Endodermal cell (in vitro differentiated cells): Measurements from ENCODE around the gene CAPN2. TPM values are rescaled to one million over a fixed set of nuclear protein-coding genes. Genes with fewer than 3 reads are reported as not detected.

Source experiments
- DNase-seq: peaks from one replicate; pipeline ENCODE4 v3.0.0-alpha.2; 2017
- H3K27ac ChIP-seq: 2 replicates; pipeline ENCODE4 v1.5.1; 2013; ENCODE audit warnings: mild to moderate bottlenecking, low read depth, low read length, moderate library complexity
- H3K27me3 ChIP-seq: 2 replicates; pipeline ENCODE4 v1.6.1; 2013; ENCODE audit warnings: mild to moderate bottlenecking, low read length, moderate library complexity; ENCODE audit not compliant: insufficient read depth, control insufficient read depth, poor library complexity, severe bottlenecking
- H3K36me3 ChIP-seq: 2 replicates; pipeline ENCODE4 v1.7.0; 2013; ENCODE audit warnings: mild to moderate bottlenecking, low read length, moderate library complexity; ENCODE audit not compliant: control insufficient read depth, insufficient read depth
- H3K4me1 ChIP-seq: one replicate; pipeline ENCODE4 v1.7.0; 2013; ENCODE audit warnings: low read length; ENCODE audit not compliant: control insufficient read depth, insufficient read depth
- H3K4me3 ChIP-seq: 2 replicates; pipeline ENCODE4 v1.5.1; 2013; ENCODE audit warnings: mild to moderate bottlenecking, low read length, moderate library complexity
- H3K9ac ChIP-seq: 2 replicates; pipeline ENCODE4 v1.6.1; 2013; ENCODE audit warnings: mild to moderate bottlenecking, low read length, moderate library complexity; ENCODE audit not compliant: poor library complexity, severe bottlenecking; ENCODE audit errors: extremely low read depth
- H3K9me3 ChIP-seq: 2 replicates; pipeline ENCODE4 v1.6.1; 2013; ENCODE audit warnings: mild to moderate bottlenecking, low read length, moderate library complexity; ENCODE audit not compliant: control insufficient read depth
- H3K27ac Mint-ChIP-seq: 2 replicates; pipeline ENCODE4 v1.8.0; 2020; ENCODE audit warnings: mixed read lengths
- H3K27me3 Mint-ChIP-seq: 2 replicates; pipeline ENCODE4 v1.8.0; 2021; ENCODE audit warnings: mild to moderate bottlenecking, mixed read lengths; ENCODE audit not compliant: insufficient read depth
- H3K36me3 Mint-ChIP-seq: 2 replicates; pipeline ENCODE4 v1.8.0; 2020; ENCODE audit warnings: low read depth, mixed read lengths
- H3K4me1 Mint-ChIP-seq: 2 replicates; pipeline ENCODE4 v1.8.0; 2020; ENCODE audit warnings: mixed read lengths
- H3K4me3 Mint-ChIP-seq: 2 replicates; pipeline ENCODE4 v1.8.0; 2020; ENCODE audit warnings: mild to moderate bottlenecking, moderate library complexity, mixed read lengths
- H3K9me3 Mint-ChIP-seq: 2 replicates; pipeline ENCODE4 v1.8.0; 2020; ENCODE audit warnings: mild to moderate bottlenecking, mixed read lengths
- WGBS, 2 experiments: methylation state at CpG; one replicate each; pipeline versions ENCODE4 v1.1.5 to v1.1.7; 2013; ENCODE audit warnings: missing lambda C conversion rate in 2 of 2, mixed read lengths in 1 of 2; ENCODE audit not compliant: insufficient coverage in 1 of 2, insufficient read length in 1 of 2; 5-methylcytosine and 5-hydroxymethylcytosine counted together
- total RNA-seq, 2 donors: library from RNA; stranded (reverse); fragmentation: NEBNext Ultra II Directional in 1 of 2; extraction: Animal tissue kit (Norgen Biotek cat#: 25700) in 1 of 2; gene quantifications; 2 replicates in 1 of 2; 3 replicates in 1 of 2; pipeline ENCODE4 v1.2.1, GENCODE V29; 2021
- TF ChIP-seq, protein P1 (sequence below): fragments of 200-600 bp; sonication (generic); conservative IDR thresholded peaks from 2 replicates; pipeline ENCODE4 v1.5.0; 2021; ENCODE audit warnings: antibody characterized with exemption, mild to moderate bottlenecking

Gene CAPN2
- total RNA-seq, 2 donors from 2014 or later = 49.2 to 49.7 TPM

DNA sequence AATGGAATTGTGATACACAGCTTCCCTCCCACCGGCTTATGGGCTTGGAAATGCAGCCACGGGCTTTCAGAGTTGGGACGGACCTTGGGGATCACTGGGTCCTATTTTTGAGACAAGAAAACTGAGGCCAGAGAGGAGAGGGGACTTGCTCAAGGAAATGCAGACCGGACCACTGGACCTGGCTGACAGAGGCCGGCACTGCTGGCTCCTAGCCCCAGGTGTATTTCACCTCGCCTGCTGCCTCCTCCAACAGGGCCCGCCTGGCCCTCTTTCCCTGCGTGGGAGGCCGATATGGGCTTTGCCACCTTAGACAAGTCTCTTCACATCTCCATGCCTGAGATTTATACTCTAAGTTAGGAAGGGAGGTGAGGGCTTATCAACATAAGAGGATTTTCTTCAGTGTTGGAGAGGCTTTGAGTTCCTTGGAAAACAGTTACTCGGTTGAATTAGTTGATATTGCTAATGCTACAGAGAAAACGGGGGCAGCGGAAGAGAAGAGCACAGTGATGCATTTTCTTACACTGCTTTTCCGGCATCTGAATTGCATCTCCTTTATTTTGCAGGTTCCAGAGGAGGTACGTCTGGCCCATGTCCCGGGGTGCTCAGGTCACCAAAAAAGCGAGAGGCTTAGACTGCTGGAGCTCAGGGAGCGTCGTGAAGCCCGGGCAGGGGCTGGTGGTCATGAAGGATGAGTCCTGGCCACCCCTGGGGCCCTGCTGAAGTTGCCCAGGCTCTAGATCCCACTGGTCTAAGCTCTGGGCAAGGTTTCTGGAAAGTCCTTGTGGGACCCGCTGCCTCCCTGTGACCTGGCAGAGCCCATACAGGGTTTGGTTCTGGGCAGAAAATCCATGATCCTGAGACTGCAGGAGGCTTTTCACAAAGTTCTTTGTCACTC, 44.7 kb downstream of the CAPN2 start:
- Mint-ChIP-seq H3K9me3 (no peaks in the 10 kb centered on the region), H3K36me3 (peaks cover 34% of the 10 kb centered on the region), H3K27me3 (no peaks in the 10 kb centered on the region), H3K27ac (no peak overlapping the region), H3K4me1 (peaks cover 19% of the 10 kb centered on the region), H3K4me3 (no peak overlapping the region)
- TF ChIP-seq, protein P1, sequence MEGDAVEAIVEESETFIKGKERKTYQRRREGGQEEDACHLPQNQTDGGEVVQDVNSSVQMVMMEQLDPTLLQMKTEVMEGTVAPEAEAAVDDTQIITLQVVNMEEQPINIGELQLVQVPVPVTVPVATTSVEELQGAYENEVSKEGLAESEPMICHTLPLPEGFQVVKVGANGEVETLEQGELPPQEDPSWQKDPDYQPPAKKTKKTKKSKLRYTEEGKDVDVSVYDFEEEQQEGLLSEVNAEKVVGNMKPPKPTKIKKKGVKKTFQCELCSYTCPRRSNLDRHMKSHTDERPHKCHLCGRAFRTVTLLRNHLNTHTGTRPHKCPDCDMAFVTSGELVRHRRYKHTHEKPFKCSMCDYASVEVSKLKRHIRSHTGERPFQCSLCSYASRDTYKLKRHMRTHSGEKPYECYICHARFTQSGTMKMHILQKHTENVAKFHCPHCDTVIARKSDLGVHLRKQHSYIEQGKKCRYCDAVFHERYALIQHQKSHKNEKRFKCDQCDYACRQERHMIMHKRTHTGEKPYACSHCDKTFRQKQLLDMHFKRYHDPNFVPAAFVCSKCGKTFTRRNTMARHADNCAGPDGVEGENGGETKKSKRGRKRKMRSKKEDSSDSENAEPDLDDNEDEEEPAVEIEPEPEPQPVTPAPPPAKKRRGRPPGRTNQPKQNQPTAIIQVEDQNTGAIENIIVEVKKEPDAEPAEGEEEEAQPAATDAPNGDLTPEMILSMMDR = no peak
- Histone ChIP-seq H3K27ac (no peak overlapping the region), H3K4me1 (peaks cover 7% of the 10 kb centered on the region), H3K27me3 (no peaks in the 10 kb centered on the region), H3K4me3 (no peak overlapping the region), H3K36me3 (peaks cover 86% of the 10 kb centered on the region), H3K9me3 (no peaks in the 10 kb centered on the region), H3K9ac (no peak overlapping the region)
- no peak for DNase-seq
- 92 to 95% methylated on average over 13 to 20 of the region's 20 CpGs for WGBS, 2 experiments

DNA sequence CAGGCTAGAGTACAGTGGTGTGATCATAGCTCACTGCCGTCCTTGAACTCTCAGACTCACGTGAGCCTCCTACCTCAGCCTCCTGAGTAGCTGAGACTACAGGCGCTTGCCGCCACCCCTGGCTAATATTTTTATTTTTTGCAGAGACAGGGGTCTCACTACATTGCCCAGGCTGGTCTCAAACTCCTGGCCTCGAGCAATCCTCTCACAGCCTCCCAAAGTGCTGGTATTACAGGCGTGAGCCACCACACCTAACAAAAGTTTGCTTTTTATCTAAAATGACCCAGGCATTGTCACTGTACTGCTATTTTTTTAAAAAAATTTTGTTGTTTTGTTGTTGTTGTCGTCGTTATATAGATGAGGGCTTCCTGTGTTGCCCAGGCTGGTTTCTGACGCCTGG, 46.4 kb downstream of the CAPN2 start:
- Histone ChIP-seq H3K4me3 (no peak overlapping the region), H3K4me1 (peaks cover 7% of the 10 kb centered on the region), H3K36me3 (peaks cover 83% of the 10 kb centered on the region), H3K27ac (no peak overlapping the region), H3K27me3 (no peaks in the 10 kb centered on the region), H3K9ac (no peak overlapping the region), H3K9me3 (no peaks in the 10 kb centered on the region)
- WGBS, 2 experiments = 79 to 94% methylated on average over 5 to 9 of the region's 9 CpGs
- Mint-ChIP-seq H3K9me3 (no peaks in the 10 kb centered on the region), H3K27ac (no peak overlapping the region), H3K27me3 (no peaks in the 10 kb centered on the region), H3K36me3 (peaks cover 31% of the 10 kb centered on the region), H3K4me3 (no peak overlapping the region), H3K4me1 (peaks cover 9% of the 10 kb centered on the region)
- no peak for DNase-seq
- TF ChIP-seq, protein P1 = no peak

DNA sequence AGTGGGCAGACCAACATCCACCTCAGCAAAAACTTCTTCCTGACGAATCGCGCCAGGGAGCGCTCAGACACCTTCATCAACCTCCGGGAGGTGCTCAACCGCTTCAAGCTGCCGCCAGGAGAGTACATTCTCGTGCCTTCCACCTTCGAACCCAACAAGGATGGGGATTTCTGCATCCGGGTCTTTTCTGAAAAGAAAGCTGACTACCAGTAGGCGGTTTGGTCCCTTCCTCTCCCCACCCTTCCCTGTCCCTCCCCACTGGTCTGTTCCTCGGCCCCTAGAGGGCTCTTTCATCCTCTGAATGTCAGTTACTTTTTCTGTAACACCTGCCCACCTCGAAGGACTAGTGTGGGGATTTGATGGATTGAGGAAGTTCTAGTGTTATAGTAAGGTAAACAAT, 46.9 kb downstream of the CAPN2 start:
- 89 to 92% methylated on average over 11 to 13 of the region's 13 CpGs for WGBS, 2 experiments
- DNase-seq = peak; percentile 84
- Histone ChIP-seq H3K36me3 (peaks cover 83% of the 10 kb centered on the region), H3K4me1 (peaks cover 7% of the 10 kb centered on the region), H3K4me3 (no peak overlapping the region), H3K27me3 (no peaks in the 10 kb centered on the region), H3K9ac (no peak overlapping the region), H3K27ac (no peak overlapping the region), H3K9me3 (no peaks in the 10 kb centered on the region)
- Mint-ChIP-seq H3K36me3 (peaks cover 33% of the 10 kb centered on the region), H3K9me3 (no peaks in the 10 kb centered on the region), H3K27ac (peak overlapping the region; percentile 41), H3K4me1 (peaks cover 9% of the 10 kb centered on the region), H3K27me3 (no peaks in the 10 kb centered on the region), H3K4me3 (no peak overlapping the region)
- TF ChIP-seq, protein P1 = peak; percentile 60
